Esophagus squamous epithelium (tissue), 4 donors: ENCODE measurements around the gene LY86.

Source experiments
- POLR2A ChIP-seq, 4 donors: fragments of 450-650 bp; IDR thresholded peaks; one replicate each; pipeline ENCODE4 v1.6.1; 2017; ENCODE audit warnings: antibody characterized with exemption in 4 of 4, mild to moderate bottlenecking in 4 of 4, moderate library complexity in 3 of 4
- TF ChIP-seq, protein P1 (sequence below), 6 experiments: fragments of 450-650 bp in 4 of 6; fragments of 200-600 bp in 2 of 6; sonication (generic) in 2 of 6; IDR thresholded peaks; one replicate each; pipeline ENCODE4 v1.5.1; 2016 to 2019; ENCODE audit warnings: antibody characterized with exemption in 6 of 6, mild to moderate bottlenecking in 4 of 6, moderate library complexity in 4 of 6

DNA sequence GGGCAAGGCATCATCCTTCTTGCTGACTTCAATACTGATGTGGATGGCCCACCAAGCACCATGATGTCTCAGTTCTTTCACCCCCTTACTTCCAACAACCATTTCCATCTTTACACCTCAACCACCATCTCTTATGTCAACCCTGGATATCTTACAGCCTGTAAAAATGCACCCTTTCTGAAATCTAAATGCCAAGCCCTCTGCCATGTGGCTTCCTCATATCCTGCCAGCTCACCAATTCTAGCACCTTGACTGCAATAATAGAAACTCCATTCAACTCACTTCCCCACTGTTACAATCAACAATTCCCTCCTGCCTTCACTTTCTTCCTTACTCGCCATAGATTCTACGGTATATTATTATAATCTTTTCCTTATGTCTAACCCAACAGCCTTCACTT lies 57.9 kb downstream of the LY86 start:
- TF ChIP-seq, protein P1, sequence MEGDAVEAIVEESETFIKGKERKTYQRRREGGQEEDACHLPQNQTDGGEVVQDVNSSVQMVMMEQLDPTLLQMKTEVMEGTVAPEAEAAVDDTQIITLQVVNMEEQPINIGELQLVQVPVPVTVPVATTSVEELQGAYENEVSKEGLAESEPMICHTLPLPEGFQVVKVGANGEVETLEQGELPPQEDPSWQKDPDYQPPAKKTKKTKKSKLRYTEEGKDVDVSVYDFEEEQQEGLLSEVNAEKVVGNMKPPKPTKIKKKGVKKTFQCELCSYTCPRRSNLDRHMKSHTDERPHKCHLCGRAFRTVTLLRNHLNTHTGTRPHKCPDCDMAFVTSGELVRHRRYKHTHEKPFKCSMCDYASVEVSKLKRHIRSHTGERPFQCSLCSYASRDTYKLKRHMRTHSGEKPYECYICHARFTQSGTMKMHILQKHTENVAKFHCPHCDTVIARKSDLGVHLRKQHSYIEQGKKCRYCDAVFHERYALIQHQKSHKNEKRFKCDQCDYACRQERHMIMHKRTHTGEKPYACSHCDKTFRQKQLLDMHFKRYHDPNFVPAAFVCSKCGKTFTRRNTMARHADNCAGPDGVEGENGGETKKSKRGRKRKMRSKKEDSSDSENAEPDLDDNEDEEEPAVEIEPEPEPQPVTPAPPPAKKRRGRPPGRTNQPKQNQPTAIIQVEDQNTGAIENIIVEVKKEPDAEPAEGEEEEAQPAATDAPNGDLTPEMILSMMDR (IDR thresholded peaks at IDR 0.05): no peak
- no peak for TF ChIP-seq POLR2A (IDR thresholded peaks at IDR 0.05)
